SK-N-SH treated with all-trans-retinoic acid at 6 μM for 48 hours (cell line): ENCODE data around the gene ATP13A2.
"Not testable (repeated sequence)": the region's sequence is repeated elsewhere in the genome, so short reads cannot be mapped to it uniquely, and the experiment has no call there.

ENCODE experiments used
- ARNTL ChIP-seq: fragments of 450-650 bp; formaldehyde crosslinking; IDR thresholded peaks from 2 replicates; pipeline ENCODE4 v1.5.0; 2020; ENCODE audit warnings: low read depth, mild to moderate bottlenecking, moderate library complexity, borderline replicate concordance
- ESRRG ChIP-seq: fragments of 250-450 bp; sonication (Bioruptor Pico); IDR thresholded peaks from 2 replicates; pipeline ENCODE4 v1.6.1; 2021; ENCODE audit warnings: mild to moderate bottlenecking
- GLIS3 ChIP-seq: fragments of 250-450 bp; sonication (Bioruptor Pico); IDR thresholded peaks from 2 replicates; pipeline ENCODE4 v1.5.0; 2020; ENCODE audit warnings: mild to moderate bottlenecking, moderate library complexity
- ZFP3 ChIP-seq: fragments of 250-450 bp; sonication (Bioruptor Pico); IDR thresholded peaks from 2 replicates; pipeline ENCODE4 v1.5.0; 2020; ENCODE audit warnings: mild to moderate bottlenecking, moderate library complexity
- ZFP30 ChIP-seq: fragments of 450-650 bp; formaldehyde crosslinking; IDR thresholded peaks from 2 replicates; pipeline ENCODE4 v1.5.0; 2022; ENCODE audit warnings: mild to moderate bottlenecking, moderate library complexity
- TF ChIP-seq, protein P1 (sequence below): fragments of 250-450 bp; sonication (Bioruptor Pico); IDR thresholded peaks from 2 replicates; pipeline ENCODE4 v1.8.0; 2020; ENCODE audit warnings: mild to moderate bottlenecking, moderate library complexity, borderline replicate concordance

DNA sequence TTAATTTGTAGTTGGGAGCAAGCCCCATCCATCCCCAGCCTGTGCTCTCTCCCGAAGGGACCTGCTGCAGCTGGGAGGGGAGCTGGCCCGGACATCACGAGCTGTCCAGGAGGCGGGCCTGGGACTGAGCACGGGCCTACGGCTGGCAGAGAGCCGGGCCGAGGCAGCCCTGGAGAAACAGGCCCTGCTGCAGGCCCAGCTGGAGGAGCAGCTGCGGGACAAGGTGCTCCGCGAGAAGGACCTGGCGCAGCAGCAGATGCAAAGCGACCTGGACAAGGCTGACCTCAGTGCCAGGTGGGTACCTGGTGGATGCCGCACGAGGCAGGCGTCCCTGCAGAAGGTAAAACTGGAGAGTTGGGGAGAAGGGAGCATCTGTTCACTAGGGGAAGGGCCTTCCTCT, 75.1 kb downstream of the ATP13A2 start:
- TF ChIP-seq ESRRG, ZFP3, ARNTL, ZFP30, GLIS3 (CRISPR knock-in tag): not testable (repeated sequence)
- TF ChIP-seq, protein P1, sequence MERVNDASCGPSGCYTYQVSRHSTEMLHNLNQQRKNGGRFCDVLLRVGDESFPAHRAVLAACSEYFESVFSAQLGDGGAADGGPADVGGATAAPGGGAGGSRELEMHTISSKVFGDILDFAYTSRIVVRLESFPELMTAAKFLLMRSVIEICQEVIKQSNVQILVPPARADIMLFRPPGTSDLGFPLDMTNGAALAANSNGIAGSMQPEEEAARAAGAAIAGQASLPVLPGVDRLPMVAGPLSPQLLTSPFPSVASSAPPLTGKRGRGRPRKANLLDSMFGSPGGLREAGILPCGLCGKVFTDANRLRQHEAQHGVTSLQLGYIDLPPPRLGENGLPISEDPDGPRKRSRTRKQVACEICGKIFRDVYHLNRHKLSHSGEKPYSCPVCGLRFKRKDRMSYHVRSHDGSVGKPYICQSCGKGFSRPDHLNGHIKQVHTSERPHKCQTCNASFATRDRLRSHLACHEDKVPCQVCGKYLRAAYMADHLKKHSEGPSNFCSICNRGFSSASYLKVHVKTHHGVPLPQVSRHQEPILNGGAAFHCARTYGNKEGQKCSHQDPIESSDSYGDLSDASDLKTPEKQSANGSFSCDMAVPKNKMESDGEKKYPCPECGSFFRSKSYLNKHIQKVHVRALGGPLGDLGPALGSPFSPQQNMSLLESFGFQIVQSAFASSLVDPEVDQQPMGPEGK (CRISPR knock-in tag) = not testable (repeated sequence)
